Vagina (tissue), 2 donors: Measurements from ENCODE around the gene DHX34. TPM values are rescaled to one million over a fixed set of nuclear protein-coding genes. Genes with fewer than 3 reads are reported as not detected.

Experiments used
- DNase-seq, 2 donors: peaks; one replicate each; pipeline ENCODE4 v3.0.0-alpha.2; 2017; ENCODE audit errors: extremely low spot score in 2 of 2
- H3K27ac ChIP-seq: fragments of 200-600 bp; sonication (generic); one replicate; pipeline ENCODE4 v1.5.1; 2019
- H3K27me3 ChIP-seq: fragments of 200-600 bp; sonication (generic); one replicate; pipeline ENCODE4 v1.5.1; 2019
- H3K36me3 ChIP-seq, 2 donors: fragments of 200-600 bp; sonication (generic); one replicate each; pipeline ENCODE4 v1.5.1; 2017 to 2019
- H3K4me1 ChIP-seq: fragments of 200-600 bp; sonication (generic); one replicate; pipeline ENCODE4 v1.5.1; 2019
- H3K4me3 ChIP-seq, 2 donors: fragments of 200-600 bp; sonication (generic); 1 replicate in 1 of 2; 2 replicates in 1 of 2; pipeline ENCODE4 v1.5.1; 2016 to 2019
- H3K9me3 ChIP-seq: fragments of 200-600 bp; sonication (generic); one replicate; pipeline ENCODE4 v1.5.1; 2019
- POLR2A ChIP-seq, 2 donors: fragments of 450-650 bp; IDR thresholded peaks; one replicate each; pipeline ENCODE4 v1.6.1; 2017; ENCODE audit warnings: antibody characterized with exemption in 2 of 2, mild to moderate bottlenecking in 2 of 2, moderate library complexity in 2 of 2
- POLR2AphosphoS5 ChIP-seq, 2 donors: sonication (generic); formaldehyde crosslinking; IDR thresholded peaks; one replicate each; pipeline ENCODE4 v1.9.0; 2017; ENCODE audit warnings: antibody characterized with exemption in 2 of 2, mild to moderate bottlenecking in 2 of 2, low read depth in 1 of 2; ENCODE audit not compliant: insufficient read depth in 1 of 2
- intact Hi-C: fragments of 100-400 bp; cut with DNase I; formaldehyde crosslinking; loops from one replicate; pipeline ENCODE4 v1.15.1; 2023
- total RNA-seq: library from RNA; depleted of rRNA; stranded (reverse); fragments of >200 nt; gene quantifications from one replicate; pipeline ENCODE4 v1.2.3, GENCODE V29; 2016
- TF ChIP-seq, protein P1 (sequence below), 3 experiments: fragments of 450-650 bp in 2 of 3; fragments of 200-600 bp in 1 of 3; sonication (generic) in 1 of 3; IDR thresholded peaks; one replicate each; pipeline ENCODE4 v1.5.1; 2017 to 2019; ENCODE audit warnings: antibody characterized with exemption in 3 of 3, mild to moderate bottlenecking in 2 of 3, moderate library complexity in 2 of 3

The DHX34 gene
- total RNA-seq, 1 donor from 2014 or later: 15.2 TPM

DNA sequence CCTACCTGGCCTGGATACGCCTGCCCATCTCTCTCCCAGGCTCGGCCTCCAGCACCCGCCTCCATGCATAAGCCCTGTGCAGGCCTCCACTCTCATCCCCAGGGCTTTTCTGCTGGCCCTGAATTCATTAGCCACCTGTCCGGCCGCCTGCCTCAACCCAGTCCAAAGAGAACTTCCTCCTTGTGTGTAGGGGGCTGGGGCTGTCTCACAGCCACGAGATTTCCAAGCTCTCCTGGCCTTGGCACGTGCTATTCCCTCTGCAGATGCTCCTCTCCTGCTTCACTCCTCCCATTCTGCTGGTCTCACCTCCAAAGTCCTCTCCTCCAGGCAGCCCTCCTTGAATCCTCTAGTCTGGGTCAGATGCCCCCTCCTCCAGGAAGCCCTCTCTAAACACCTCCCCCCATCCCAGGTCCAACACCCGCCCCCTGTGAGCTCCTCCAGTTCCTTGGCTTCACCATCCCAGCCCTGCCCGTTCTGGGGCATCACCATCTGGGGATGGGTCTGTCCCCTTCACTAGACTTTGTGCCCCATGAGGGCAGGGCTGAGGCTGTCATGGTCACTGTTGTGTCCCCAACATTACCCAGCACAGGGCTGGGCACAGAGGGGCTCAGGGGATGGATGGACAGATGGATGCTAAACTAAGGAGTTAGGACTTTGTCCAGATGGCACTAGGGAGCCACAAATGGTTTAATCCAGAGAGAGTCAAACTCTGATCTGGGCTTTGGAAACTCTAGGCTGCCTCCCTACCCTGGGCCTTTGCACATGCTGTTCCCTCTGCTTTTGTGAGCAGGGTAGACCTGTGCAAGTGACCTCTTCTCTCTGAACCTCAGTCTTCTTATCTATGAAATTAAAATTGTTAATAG is 55.5 kb downstream of the DHX34 start:
- no peaks in the 10 kb centered on the region for H3K4me1 ChIP-seq
- no peaks in the 10 kb centered on the region for H3K36me3 ChIP-seq
- DNase-seq: no peak
- H3K9me3 ChIP-seq: no peaks in the 10 kb centered on the region
- TF ChIP-seq POLR2AphosphoS5 (IDR thresholded peaks at IDR 0.05; ENCODE audit: insufficient read depth in 1 of 2, low read depth in 1 of 2) (no peak), POLR2A (IDR thresholded peaks at IDR 0.05) (no peak)
- TF ChIP-seq, protein P1, sequence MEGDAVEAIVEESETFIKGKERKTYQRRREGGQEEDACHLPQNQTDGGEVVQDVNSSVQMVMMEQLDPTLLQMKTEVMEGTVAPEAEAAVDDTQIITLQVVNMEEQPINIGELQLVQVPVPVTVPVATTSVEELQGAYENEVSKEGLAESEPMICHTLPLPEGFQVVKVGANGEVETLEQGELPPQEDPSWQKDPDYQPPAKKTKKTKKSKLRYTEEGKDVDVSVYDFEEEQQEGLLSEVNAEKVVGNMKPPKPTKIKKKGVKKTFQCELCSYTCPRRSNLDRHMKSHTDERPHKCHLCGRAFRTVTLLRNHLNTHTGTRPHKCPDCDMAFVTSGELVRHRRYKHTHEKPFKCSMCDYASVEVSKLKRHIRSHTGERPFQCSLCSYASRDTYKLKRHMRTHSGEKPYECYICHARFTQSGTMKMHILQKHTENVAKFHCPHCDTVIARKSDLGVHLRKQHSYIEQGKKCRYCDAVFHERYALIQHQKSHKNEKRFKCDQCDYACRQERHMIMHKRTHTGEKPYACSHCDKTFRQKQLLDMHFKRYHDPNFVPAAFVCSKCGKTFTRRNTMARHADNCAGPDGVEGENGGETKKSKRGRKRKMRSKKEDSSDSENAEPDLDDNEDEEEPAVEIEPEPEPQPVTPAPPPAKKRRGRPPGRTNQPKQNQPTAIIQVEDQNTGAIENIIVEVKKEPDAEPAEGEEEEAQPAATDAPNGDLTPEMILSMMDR (IDR thresholded peaks at IDR 0.05): no peak
- H3K4me3 ChIP-seq: no peak overlapping the region
- intact Hi-C loops: no loop called here
- no peaks in the 10 kb centered on the region for H3K27me3 ChIP-seq
- H3K27ac ChIP-seq: no peak overlapping the region

DNA sequence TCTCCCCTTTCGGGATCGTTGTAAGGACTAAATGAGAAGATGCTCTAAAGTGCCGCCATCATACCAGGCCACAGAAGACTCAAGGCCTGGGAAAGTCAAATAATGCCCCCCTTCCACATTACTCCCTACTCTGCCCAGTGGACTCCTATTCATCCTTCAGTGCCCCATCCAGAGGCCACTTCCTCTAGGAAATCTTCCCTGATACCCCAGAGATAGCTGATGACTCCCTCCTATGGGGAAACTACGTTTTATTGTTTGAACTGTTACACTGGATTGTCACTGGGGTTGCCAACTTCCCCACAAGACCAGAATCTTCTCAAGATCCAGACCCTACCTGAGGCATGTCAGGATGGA is 56.1 kb downstream of the DHX34 start:
- DNase-seq: no peak
- Histone ChIP-seq H3K27ac (no peak overlapping the region), H3K4me1 (no peaks in the 10 kb centered on the region), H3K36me3 (no peaks in the 10 kb centered on the region), H3K4me3 (no peak overlapping the region), H3K9me3 (no peaks in the 10 kb centered on the region), H3K27me3 (no peaks in the 10 kb centered on the region)
- no peak for TF ChIP-seq POLR2A (IDR thresholded peaks at IDR 0.05)
- no peak for TF ChIP-seq POLR2AphosphoS5 (IDR thresholded peaks at IDR 0.05; ENCODE audit: insufficient read depth in 1 of 2, low read depth in 1 of 2)
- TF ChIP-seq, protein P1 (IDR thresholded peaks at IDR 0.05): no peak
- intact Hi-C loops: no loop called here

DNA sequence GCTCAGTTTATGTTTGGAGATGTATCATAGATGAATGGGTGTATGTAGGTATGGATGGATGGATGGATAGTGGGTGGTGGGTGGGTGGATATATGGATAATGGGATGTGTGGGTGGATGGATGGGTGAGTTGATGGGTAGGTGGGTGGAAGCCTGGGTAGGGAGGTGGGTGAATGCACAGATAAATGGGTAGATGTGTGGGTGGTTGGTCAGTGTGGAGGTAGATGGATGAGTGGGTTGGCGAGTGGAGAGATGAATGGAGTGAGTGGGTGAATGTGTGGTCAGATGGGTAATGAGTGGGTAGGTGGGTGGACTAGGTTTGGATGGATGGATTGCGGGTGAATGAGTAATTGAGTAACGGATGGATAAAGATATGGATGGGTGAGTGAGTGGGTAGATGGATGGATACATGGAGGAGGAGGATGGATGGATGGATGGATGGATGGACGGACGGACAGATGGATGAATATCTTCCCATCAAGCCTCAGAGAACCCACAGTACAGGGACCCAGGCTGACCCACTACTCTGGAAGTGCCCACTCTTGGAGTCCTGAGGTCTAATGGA is 56.8 kb downstream of the DHX34 start:
- Histone ChIP-seq H3K4me3 (no peak overlapping the region), H3K9me3 (no peaks in the 10 kb centered on the region), H3K4me1 (no peaks in the 10 kb centered on the region), H3K36me3 (no peaks in the 10 kb centered on the region), H3K27ac (no peak overlapping the region), H3K27me3 (no peaks in the 10 kb centered on the region)
- TF ChIP-seq POLR2AphosphoS5 (IDR thresholded peaks at IDR 0.05; ENCODE audit: insufficient read depth in 1 of 2, low read depth in 1 of 2): no peak
- TF ChIP-seq POLR2A (IDR thresholded peaks at IDR 0.05): no peak
- TF ChIP-seq, protein P1 (IDR thresholded peaks at IDR 0.05): no peak
- intact Hi-C loops: no loop called here
- DNase-seq: no peak

DNA sequence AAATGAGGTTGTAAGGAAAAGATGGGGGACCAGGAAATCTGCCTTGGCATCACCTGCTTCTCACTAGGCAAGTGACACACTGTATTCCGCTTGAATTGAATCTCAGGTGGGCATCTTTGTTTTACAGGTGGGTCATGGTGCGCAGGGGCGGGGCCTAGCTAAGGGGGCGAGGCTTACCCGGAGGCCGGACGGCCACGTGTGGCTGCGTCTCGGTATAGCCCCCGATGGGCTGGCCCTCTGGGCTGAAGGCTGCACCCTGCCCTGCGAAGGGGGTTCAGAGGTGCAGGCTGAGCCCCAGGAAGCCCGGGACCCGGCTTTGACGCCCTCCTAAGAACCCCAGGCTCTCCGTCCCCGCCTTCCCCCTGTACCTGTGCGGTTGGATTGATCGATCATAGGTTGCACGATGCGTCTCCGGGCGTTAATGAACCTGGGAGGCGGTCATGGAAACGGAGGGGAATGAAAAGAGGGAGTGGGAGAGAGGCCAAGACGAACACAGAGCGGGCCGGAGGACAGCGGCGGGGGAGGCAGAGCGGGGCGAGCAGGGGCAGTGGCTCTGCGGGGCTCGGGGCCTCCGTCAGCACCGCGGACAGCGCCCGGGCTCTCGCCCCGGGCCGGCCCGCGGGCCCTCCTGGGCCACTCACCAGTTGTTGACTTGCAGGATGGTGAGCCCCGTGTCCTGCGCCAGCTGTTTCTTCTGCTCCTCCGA is 57.7 kb downstream of the DHX34 start:
- DNase-seq: no peak
- H3K9me3 ChIP-seq: no peaks in the 10 kb centered on the region
- no peak overlapping the region for H3K4me3 ChIP-seq
- intact Hi-C loops: no loop called here
- no peak for TF ChIP-seq POLR2AphosphoS5 (IDR thresholded peaks at IDR 0.05; ENCODE audit: insufficient read depth in 1 of 2, low read depth in 1 of 2)
- no peaks in the 10 kb centered on the region for H3K36me3 ChIP-seq
- no peak overlapping the region for H3K27ac ChIP-seq
- no peaks in the 10 kb centered on the region for H3K4me1 ChIP-seq
- H3K27me3 ChIP-seq: no peaks in the 10 kb centered on the region

DNA sequence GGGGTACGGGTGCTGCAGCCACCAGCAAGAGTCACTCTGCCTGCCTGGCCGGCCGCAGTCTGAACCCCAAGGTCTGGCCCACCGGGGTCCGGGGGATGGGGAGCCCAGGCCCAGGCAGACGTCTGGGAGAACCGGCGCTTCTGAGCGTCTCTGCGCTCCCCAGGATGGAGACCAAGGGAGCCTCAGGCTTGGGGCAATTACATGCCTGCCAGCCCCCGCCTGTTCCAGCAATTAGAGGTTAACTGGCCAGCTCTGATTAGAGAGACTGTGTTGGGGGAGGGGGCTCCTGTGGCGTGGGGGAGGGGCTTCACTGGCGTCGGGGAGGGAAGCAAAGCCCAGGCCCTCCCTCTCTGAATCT is 58.3 kb downstream of the DHX34 start:
- TF ChIP-seq POLR2AphosphoS5 (IDR thresholded peaks at IDR 0.05; ENCODE audit: insufficient read depth in 1 of 2, low read depth in 1 of 2) (no peak), POLR2A (IDR thresholded peaks at IDR 0.05) (no peak)
- TF ChIP-seq, protein P1 (IDR thresholded peaks at IDR 0.05): no peak
- H3K36me3 ChIP-seq: no peaks in the 10 kb centered on the region
- H3K9me3 ChIP-seq: no peaks in the 10 kb centered on the region
- no peaks in the 10 kb centered on the region for H3K27me3 ChIP-seq
- no peak for DNase-seq
- intact Hi-C loops: no loop called here
- H3K4me1 ChIP-seq: no peaks in the 10 kb centered on the region
- H3K4me3 ChIP-seq: no peak overlapping the region
- no peak overlapping the region for H3K27ac ChIP-seq
